Peyer's patch (tissue), 4 donors: ENCODE results near the gene TENT5C. TPM values are rescaled to one million over a fixed set of nuclear protein-coding genes. Genes with fewer than 3 reads are reported as not detected.
A peak's percentile ranks its signal among the peaks of the same experiment; 100 is the strongest.

Experiments
- DNase-seq, 3 donors: peaks; one replicate each; pipeline ENCODE4 v3.0.0-alpha.2; 2017 to 2019
- H3K27ac ChIP-seq, 4 donors: fragments of 200-600 bp; sonication (generic); one replicate each; pipeline ENCODE4 v1.5.1; 2016 to 2019
- H3K27me3 ChIP-seq, 2 donors: fragments of 200-600 bp; sonication (generic); one replicate each; pipeline ENCODE4 v1.5.1; 2019
- H3K36me3 ChIP-seq, 3 donors: fragments of 200-600 bp; sonication (generic); one replicate each; pipeline ENCODE4 v1.5.1; 2016 to 2019
- H3K4me1 ChIP-seq, 4 donors: fragments of 200-600 bp; sonication (generic); one replicate each; pipeline ENCODE4 v1.5.1; 2016 to 2019
- H3K4me3 ChIP-seq, 4 donors: fragments of 200-600 bp; sonication (generic); 1 replicate in 3 of 4; 2 replicates in 1 of 4; pipeline ENCODE4 v1.5.1; 2016 to 2019; ENCODE audit warnings: mild to moderate bottlenecking in 1 of 4
- H3K9me3 ChIP-seq, 4 donors: fragments of 200-600 bp; sonication (generic); one replicate each; pipeline ENCODE4 v1.5.1; 2016 to 2019; ENCODE audit warnings: mild to moderate bottlenecking in 1 of 4
- POLR2A ChIP-seq, 2 donors: fragments of 450-650 bp; IDR thresholded peaks; one replicate each; pipeline ENCODE4 v1.5.1; 2017; ENCODE audit warnings: antibody characterized with exemption in 2 of 2, mild to moderate bottlenecking in 2 of 2, moderate library complexity in 2 of 2
- total RNA-seq, 4 donors: library from RNA; depleted of rRNA; stranded (reverse); fragments of >200 nt; gene quantifications; one replicate each; pipeline ENCODE4 v1.1.0, GENCODE V29; 2016
- TF ChIP-seq, protein P1 (sequence below), 6 experiments: fragments of 450-650 bp in 4 of 6; fragments of 200-600 bp in 2 of 6; sonication (generic) in 1 of 6; IDR thresholded peaks; one replicate each; pipeline ENCODE4 v1.5.1; 2017 to 2019; ENCODE audit warnings: antibody characterized with exemption in 6 of 6, mild to moderate bottlenecking in 3 of 6, moderate library complexity in 1 of 6

TENT5C gene
- total RNA-seq, 4 donors from 2014 or later: 6.4 to 20.6 (median 12.8) TPM

DNA sequence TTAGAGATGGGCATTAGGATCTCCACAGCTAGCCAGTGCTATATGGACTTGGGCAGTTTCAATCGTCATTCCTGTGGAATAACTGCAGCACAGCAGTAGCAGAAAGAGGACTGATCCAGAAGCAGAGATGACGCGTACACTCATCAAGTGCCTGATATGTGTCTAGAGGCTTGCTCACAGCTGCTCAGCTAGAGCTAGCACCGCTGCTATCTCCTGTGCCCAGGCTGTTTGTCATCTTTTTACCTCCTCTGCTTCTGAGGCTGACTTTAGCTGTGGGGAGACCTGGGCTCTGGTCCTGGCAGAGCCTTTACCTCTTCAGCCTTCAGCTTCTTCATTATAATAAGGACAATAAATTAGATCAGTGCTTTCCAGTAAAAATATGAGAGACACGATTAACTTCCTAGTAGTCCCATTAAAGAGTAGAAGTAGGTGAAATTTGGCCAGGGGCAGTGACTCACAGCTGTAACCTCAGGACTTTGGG lies 5.3 kb downstream of the TENT5C start:
- Histone ChIP-seq H3K4me1 (peaks cover 0 to 28% (median 5%) of the 10 kb centered on the region in 4 donors), H3K27me3 (no peaks in the 10 kb centered on the region)

DNA sequence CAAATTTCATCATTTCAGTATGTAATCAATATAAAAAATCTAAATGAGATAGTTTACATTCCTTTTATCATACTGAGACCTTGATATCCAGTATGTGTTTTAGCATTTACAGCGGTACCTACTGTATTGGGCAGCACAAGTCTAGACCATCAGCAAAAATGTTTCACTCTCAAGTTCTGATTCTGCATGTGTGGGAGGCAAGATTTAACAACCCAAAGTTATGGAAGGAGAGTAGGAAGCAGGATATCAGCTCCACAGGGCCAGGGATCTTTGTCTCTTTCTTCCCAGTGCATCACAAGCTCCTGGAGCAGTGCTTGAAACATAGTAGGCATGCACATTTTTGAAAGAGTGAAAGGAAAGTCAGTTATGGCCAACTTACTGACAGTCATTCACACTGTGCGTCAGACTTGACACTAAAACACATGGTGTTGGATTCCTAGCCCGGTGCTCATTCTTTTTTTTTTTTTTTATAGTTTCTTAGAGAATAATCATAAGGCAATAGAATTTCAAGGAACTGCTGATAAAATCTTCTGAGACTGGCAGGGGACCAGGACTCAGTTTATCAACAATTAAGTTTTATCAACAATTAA lies 6.1 kb downstream of the TENT5C start:
- H3K36me3 ChIP-seq: no peaks in the 10 kb centered on the region
- DNase-seq: no peak
- H3K27me3 ChIP-seq: no peaks in the 10 kb centered on the region
- TF ChIP-seq, protein P1, sequence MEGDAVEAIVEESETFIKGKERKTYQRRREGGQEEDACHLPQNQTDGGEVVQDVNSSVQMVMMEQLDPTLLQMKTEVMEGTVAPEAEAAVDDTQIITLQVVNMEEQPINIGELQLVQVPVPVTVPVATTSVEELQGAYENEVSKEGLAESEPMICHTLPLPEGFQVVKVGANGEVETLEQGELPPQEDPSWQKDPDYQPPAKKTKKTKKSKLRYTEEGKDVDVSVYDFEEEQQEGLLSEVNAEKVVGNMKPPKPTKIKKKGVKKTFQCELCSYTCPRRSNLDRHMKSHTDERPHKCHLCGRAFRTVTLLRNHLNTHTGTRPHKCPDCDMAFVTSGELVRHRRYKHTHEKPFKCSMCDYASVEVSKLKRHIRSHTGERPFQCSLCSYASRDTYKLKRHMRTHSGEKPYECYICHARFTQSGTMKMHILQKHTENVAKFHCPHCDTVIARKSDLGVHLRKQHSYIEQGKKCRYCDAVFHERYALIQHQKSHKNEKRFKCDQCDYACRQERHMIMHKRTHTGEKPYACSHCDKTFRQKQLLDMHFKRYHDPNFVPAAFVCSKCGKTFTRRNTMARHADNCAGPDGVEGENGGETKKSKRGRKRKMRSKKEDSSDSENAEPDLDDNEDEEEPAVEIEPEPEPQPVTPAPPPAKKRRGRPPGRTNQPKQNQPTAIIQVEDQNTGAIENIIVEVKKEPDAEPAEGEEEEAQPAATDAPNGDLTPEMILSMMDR (IDR thresholded peaks at IDR 0.05): no peak
- no peak for TF ChIP-seq POLR2A (IDR thresholded peaks at IDR 0.05)
- peak overlapping the region; percentile 34 to 47 (median 43) for H3K27ac ChIP-seq
- no peaks in the 10 kb centered on the region for H3K9me3 ChIP-seq
- H3K4me1 ChIP-seq: peaks cover 0 to 28% (median 5%) of the 10 kb centered on the region in 4 donors
- H3K4me3 ChIP-seq: no peak overlapping the region

More for the DNA sequence above, 5.3 kb downstream of the TENT5C start:
- peak overlapping the region in 1 of 4 donors; percentile 47 for H3K27ac ChIP-seq
- H3K9me3 ChIP-seq: no peaks in the 10 kb centered on the region
- H3K4me3 ChIP-seq: no peak overlapping the region
- DNase-seq: peak in 1 of 3 donors; percentile 28
- TF ChIP-seq, protein P1 (IDR thresholded peaks at IDR 0.05): no peak
- no peak for TF ChIP-seq POLR2A (IDR thresholded peaks at IDR 0.05)
- H3K36me3 ChIP-seq: no peaks in the 10 kb centered on the region

DNA sequence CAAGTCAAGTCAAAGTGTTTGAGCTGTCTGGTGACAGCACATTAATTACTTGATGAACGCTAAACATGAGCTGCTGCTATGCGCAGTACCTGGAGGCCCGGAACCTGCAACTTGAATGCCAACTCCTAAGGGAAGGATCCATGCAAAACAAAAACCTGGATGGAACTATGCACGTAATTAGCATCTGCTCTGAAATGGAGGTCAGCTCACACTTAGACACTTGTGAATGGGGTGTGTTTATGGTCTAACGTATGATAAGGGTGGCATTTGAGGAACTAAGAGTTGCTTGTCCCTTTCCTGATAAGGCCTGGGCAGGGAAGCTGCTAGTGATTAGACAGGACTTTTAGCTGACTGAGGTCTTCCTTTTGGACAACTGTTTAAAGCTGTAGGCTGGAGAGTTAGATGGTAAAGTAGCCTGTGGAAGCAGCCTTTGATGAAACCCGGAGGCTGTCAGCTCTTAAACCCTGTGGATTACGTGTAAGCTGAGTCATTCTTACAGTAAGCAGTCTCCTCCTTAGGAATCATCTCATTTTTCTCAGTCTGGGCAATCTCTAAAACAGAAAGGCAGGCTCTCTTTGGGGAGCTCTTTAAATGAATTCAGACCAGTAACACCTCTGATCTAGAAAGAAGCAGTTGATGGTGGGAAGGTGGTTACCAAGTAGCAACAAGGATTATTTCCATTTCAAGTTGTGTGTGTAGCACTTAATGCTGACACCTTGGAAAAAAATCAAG lies 6.8 kb downstream of the TENT5C start:
- no peak for DNase-seq
- no peaks in the 10 kb centered on the region for H3K36me3 ChIP-seq
- H3K4me3 ChIP-seq: no peak overlapping the region
- no peaks in the 10 kb centered on the region for H3K9me3 ChIP-seq
- H3K27ac ChIP-seq: peak overlapping the region; percentile 8 to 44 (median 39)
- TF ChIP-seq, protein P1 (IDR thresholded peaks at IDR 0.05): no peak
- no peak for TF ChIP-seq POLR2A (IDR thresholded peaks at IDR 0.05)
- H3K4me1 ChIP-seq: peaks cover 0 to 28% (median 5%) of the 10 kb centered on the region in 4 donors
- no peaks in the 10 kb centered on the region for H3K27me3 ChIP-seq

GRCh38 chr1:117613249-117613968 lies 7.6 kb downstream of the TENT5C start:
- no peaks in the 10 kb centered on the region for H3K36me3 ChIP-seq
- DNase-seq: peak in 1 of 3 donors; percentile 13
- H3K27ac ChIP-seq: peak overlapping the region; percentile 8 to 44 (median 39)
- TF ChIP-seq POLR2A (IDR thresholded peaks at IDR 0.05): no peak
- TF ChIP-seq, protein P1 (IDR thresholded peaks at IDR 0.05): no peak
- H3K27me3 ChIP-seq: no peaks in the 10 kb centered on the region
- no peak overlapping the region for H3K4me3 ChIP-seq
- no peaks in the 10 kb centered on the region for H3K9me3 ChIP-seq
- peaks cover 0 to 28% (median 5%) of the 10 kb centered on the region in 4 donors for H3K4me1 ChIP-seq

GRCh38 chr1:117613969-117614729 lies 8.3 kb downstream of the TENT5C start:
- H3K4me1 ChIP-seq: peaks cover 0 to 28% (median 5%) of the 10 kb centered on the region in 4 donors

More at GRCh38 chr1:117613969-117614729, 8.3 kb downstream of the TENT5C start:
- no peaks in the 10 kb centered on the region for H3K36me3 ChIP-seq
- DNase-seq: peak in 1 of 3 donors; percentile 49
- H3K9me3 ChIP-seq: no peaks in the 10 kb centered on the region
- no peaks in the 10 kb centered on the region for H3K27me3 ChIP-seq
- no peak for TF ChIP-seq POLR2A (IDR thresholded peaks at IDR 0.05)
- TF ChIP-seq, protein P1 (IDR thresholded peaks at IDR 0.05): no peak
- H3K27ac ChIP-seq: peak overlapping the region in 2 of 4 donors; percentile 3 to 7
- H3K4me3 ChIP-seq: no peak overlapping the region
